GM12878 (cell line): ENCODE results near the gene DPH1. TPM values are rescaled to one million over a fixed set of nuclear protein-coding genes. Genes with fewer than 3 reads are reported as not detected.

Source experiments
- BCL11A ChIP-seq: IDR thresholded peaks from 2 replicates; pipeline ENCODE4 v1.6.1; 2011; ENCODE audit warnings: low read depth, low read length
- BCLAF1 ChIP-seq: fragments of 450-650 bp; IDR thresholded peaks from 2 replicates; pipeline ENCODE4 v1.6.1; 2017; ENCODE audit warnings: antibody characterized with exemption, mild to moderate bottlenecking, moderate library complexity
- BMI1 ChIP-seq: fragments of 450-650 bp; IDR thresholded peaks from 2 replicates; pipeline ENCODE4 v1.6.1; 2016; ENCODE audit warnings: mild to moderate bottlenecking, moderate library complexity, borderline replicate concordance
- CBX3 ChIP-seq: fragments of 200-600 bp; sonication (generic); IDR thresholded peaks from 2 replicates; pipeline ENCODE4 v1.6.1; 2016; ENCODE audit warnings: low read depth, borderline replicate concordance
- HCFC1 ChIP-seq: fragments of 150-350 bp; IDR thresholded peaks from 2 replicates; pipeline ENCODE4 v1.6.1; 2014; ENCODE audit warnings: low read length
- MTA2 ChIP-seq: fragments of 450-650 bp; IDR thresholded peaks from 2 replicates; pipeline ENCODE4 v1.6.1; 2016; ENCODE audit warnings: low read depth, mild to moderate bottlenecking, moderate library complexity
- MXI1 ChIP-seq: fragments of 150-350 bp; IDR thresholded peaks from 2 replicates; pipeline ENCODE4 v1.6.1; 2011; ENCODE audit warnings: low read depth, mild to moderate bottlenecking, inconsistent platforms, low read length, improper control_type of control experiment
- NFXL1 ChIP-seq: fragments of 450-650 bp; IDR thresholded peaks from 2 replicates; pipeline ENCODE4 v1.6.1; 2017; ENCODE audit warnings: antibody characterized with exemption, mild to moderate bottlenecking, borderline replicate concordance
- NFYA ChIP-seq: IDR thresholded peaks from 2 replicates; pipeline ENCODE4 v1.6.1; 2011; ENCODE audit warnings: low read depth, mild to moderate bottlenecking, low read length, improper control_type of control experiment, borderline replicate concordance
- NR2C1 ChIP-seq: fragments of 450-650 bp; IDR thresholded peaks from 2 replicates; pipeline ENCODE4 v1.6.1; 2017; ENCODE audit warnings: antibody characterized with exemption, mild to moderate bottlenecking, moderate library complexity
- RAD51 ChIP-seq: fragments of 450-650 bp; IDR thresholded peaks from 2 replicates; pipeline ENCODE4 v1.6.1; 2016; ENCODE audit warnings: moderate library complexity, mild to moderate bottlenecking, inconsistent platforms
- RB1 ChIP-seq: fragments of 450-650 bp; formaldehyde crosslinking; IDR thresholded peaks from 2 replicates; pipeline ENCODE4 v1.6.1; 2017; ENCODE audit warnings: mild to moderate bottlenecking, borderline replicate concordance
- RCOR1 ChIP-seq: conservative IDR thresholded peaks from 2 replicates; pipeline ENCODE4 v1.6.1; 2012; ENCODE audit warnings: low read depth, low read length, improper control_type of control experiment
- SIN3A ChIP-seq: IDR thresholded peaks from 2 replicates; pipeline ENCODE4 v1.6.1; 2012; ENCODE audit warnings: low read depth, low read length, improper control_type of control experiment
- STAT3 ChIP-seq: IDR thresholded peaks from 2 replicates; pipeline ENCODE4 v1.6.1; 2011; ENCODE audit warnings: low read depth, low read length, improper control_type of control experiment
- TCF3 ChIP-seq: IDR thresholded peaks from 2 replicates; pipeline ENCODE4 v1.6.1; 2012; ENCODE audit warnings: low read depth, mild to moderate bottlenecking, low read length, borderline replicate concordance; ENCODE audit not compliant: insufficient read depth
- WRNIP1 ChIP-seq: IDR thresholded peaks from 2 replicates; pipeline ENCODE4 v1.6.1; 2011; ENCODE audit warnings: low read depth, low read length, improper control_type of control experiment, borderline replicate concordance
- YBX1 ChIP-seq: fragments of 450-650 bp; IDR thresholded peaks from 2 replicates; pipeline ENCODE4 v1.6.1; 2016; ENCODE audit warnings: antibody characterized with exemption
- YY1 ChIP-seq: IDR thresholded peaks from 2 replicates; pipeline ENCODE4 v1.6.1; 2011; ENCODE audit warnings: low read depth, mild to moderate bottlenecking, low read length
- ZBED1 ChIP-seq: IDR thresholded peaks from 2 replicates; pipeline ENCODE4 v1.6.1; 2016; ENCODE audit warnings: borderline replicate concordance
- ZNF207 ChIP-seq: fragments of 450-650 bp; IDR thresholded peaks from 2 replicates; pipeline ENCODE4 v1.6.1; 2014; ENCODE audit warnings: antibody characterized with exemption, mild to moderate bottlenecking, borderline replicate concordance
- ZNF24 ChIP-seq: fragments of 450-650 bp; IDR thresholded peaks from 2 replicates; pipeline ENCODE4 v1.6.1; 2017; ENCODE audit warnings: antibody characterized with exemption, mild to moderate bottlenecking
- ZNF384 ChIP-seq: IDR thresholded peaks from 2 replicates; pipeline ENCODE4 v1.6.1; 2012; ENCODE audit warnings: low read depth, mild to moderate bottlenecking, low read length, improper control_type of control experiment, borderline replicate concordance
- polyA plus RNA-seq, 11 experiments: library from polyadenylated mRNA; depleted of rRNA in 4 of 11; unstranded in 6 of 11; stranded (reverse) in 5 of 11; fragments of >200 nt; fragmentation: Nextera tagmentation in 4 of 11; fragmentation: Illumina TruSeq in 1 of 11; extraction: Ambion mirVana in 4 of 11; extraction: Trizol in 1 of 11; gene quantifications; 1 replicate in 1 of 11; 2 replicates in 10 of 11; pipeline versions ENCODE4 v1.2.1 to v1.2.3, GENCODE V29; 2011 to 2016; ENCODE audit warnings: inconsistent platforms in 2 of 11, missing spikeins in 2 of 11, low read depth in 1 of 11
- total RNA-seq, 4 experiments: library from RNA; depleted of rRNA in 3 of 4; stranded (reverse); fragments of >200 nt in 3 of 4; fragmentation: Illumina TruSeq in 1 of 4; extraction: Trizol in 1 of 4; gene quantifications; 2 replicates each; pipeline versions ENCODE4 v1.2.1 to v1.2.3, GENCODE V29; 2013 to 2021
- TF ChIP-seq, protein P1 (sequence below): fragments of 450-650 bp; formaldehyde crosslinking; IDR thresholded peaks from 2 replicates; pipeline ENCODE4 v1.4.0; 2022; ENCODE audit warnings: mild to moderate bottlenecking, moderate library complexity
- TF ChIP-seq, protein P2 (sequence below): fragments of 150-350 bp; IDR thresholded peaks from 2 replicates; pipeline ENCODE4 v1.6.1; 2014; ENCODE audit warnings: mild to moderate bottlenecking, low read depth, low read length

The DPH1 gene
- total and polyA plus RNA-seq, 10 of the 15 experiments (the other 5 are each of a cell fraction or from before 2014, with no cell fraction given), result 0.29 to 33.6 (median 20.2) TPM

DNA sequence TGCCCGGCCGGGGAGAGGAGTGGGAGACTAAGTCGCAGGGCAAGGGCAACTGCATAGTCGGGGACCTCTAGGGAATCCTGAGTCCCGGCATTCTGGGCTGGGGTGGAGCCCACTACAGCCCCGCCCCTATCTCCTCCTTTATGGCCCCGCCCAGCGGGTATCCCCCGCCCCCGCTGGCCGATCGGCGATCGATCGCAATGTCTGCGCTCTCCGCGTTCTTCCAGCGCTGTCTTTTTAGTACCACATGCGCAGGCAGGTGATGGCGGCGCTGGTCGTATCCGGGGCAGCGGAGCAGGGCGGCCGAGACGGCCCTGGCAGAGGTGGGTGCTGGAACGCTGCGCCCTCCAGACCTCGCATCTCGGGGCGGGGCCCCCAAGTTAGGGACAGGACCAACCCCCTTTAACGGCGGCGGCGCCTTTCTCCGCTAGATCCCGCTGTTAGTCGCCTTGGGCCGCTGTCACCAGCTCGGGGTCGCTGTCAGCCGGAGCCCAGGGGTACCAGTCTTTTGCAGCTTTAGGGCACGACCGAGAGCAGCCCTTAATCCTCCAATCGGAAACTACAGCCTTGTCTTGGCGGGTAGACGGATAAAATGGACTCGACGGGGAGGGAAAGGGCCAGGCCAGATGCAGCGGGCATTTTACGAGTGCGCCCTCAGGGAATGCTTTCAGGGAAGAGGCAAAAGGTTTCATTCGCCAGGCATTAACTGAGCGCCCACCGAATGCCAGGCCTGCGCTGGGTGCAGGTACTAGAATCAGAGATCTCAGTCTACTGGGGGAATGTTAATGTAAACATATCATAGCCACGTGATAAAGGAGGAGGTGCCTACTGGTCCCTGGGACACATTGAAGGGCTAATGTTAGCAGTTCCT lies at the start of gene DPH1 (continued):
- TF ChIP-seq RB1, result peak; percentile 56; the same call in 1 of the 2 replicates
- peak; percentile 97 for TF ChIP-seq YY1
- TF ChIP-seq, protein P1, sequence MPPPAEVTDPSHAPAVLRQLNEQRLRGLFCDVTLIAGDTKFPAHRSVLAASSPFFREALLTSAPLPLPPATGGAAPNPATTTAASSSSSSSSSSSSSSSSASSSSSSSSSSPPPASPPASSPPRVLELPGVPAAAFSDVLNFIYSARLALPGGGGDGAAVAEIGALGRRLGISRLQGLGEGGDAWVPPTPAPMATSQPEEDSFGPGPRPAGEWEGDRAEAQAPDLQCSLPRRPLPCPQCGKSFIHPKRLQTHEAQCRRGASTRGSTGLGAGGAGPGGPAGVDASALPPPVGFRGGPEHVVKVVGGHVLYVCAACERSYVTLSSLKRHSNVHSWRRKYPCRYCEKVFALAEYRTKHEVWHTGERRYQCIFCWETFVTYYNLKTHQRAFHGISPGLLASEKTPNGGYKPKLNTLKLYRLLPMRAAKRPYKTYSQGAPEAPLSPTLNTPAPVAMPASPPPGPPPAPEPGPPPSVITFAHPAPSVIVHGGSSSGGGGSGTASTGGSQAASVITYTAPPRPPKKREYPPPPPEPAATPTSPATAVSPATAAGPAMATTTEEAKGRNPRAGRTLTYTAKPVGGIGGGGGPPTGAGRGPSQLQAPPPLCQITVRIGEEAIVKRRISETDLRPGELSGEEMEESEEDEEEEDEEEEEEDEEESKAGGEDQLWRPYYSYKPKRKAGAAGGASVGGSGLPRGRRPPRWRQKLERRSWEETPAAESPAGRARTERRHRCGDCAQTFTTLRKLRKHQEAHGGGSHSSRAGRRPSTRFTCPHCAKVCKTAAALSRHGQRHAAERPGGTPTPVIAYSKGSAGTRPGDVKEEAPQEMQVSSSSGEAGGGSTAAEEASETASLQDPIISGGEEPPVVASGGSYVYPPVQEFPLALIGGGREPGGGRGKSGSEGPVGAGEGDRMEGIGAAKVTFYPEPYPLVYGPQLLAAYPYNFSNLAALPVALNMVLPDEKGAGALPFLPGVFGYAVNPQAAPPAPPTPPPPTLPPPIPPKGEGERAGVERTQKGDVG (CRISPR knock-in tag), result no peak
- TF ChIP-seq, protein P2, sequence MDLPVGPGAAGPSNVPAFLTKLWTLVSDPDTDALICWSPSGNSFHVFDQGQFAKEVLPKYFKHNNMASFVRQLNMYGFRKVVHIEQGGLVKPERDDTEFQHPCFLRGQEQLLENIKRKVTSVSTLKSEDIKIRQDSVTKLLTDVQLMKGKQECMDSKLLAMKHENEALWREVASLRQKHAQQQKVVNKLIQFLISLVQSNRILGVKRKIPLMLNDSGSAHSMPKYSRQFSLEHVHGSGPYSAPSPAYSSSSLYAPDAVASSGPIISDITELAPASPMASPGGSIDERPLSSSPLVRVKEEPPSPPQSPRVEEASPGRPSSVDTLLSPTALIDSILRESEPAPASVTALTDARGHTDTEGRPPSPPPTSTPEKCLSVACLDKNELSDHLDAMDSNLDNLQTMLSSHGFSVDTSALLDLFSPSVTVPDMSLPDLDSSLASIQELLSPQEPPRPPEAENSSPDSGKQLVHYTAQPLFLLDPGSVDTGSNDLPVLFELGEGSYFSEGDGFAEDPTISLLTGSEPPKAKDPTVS, result no peak
- TF ChIP-seq WRNIP1, result no peak
- TF ChIP-seq NFXL1, result no peak
- peak; percentile 99 for TF ChIP-seq MXI1
- no peak for TF ChIP-seq BCL11A
- TF ChIP-seq CBX3, result no peak
- TF ChIP-seq ZNF384, result no peak
- peak; percentile 91 for TF ChIP-seq RAD51
- peak; percentile 64; the same call in 1 of the 2 replicates for TF ChIP-seq NR2C1
- TF ChIP-seq HCFC1, result peak; percentile 86
- no peak for TF ChIP-seq ZBED1
- no peak for TF ChIP-seq NFYA
- no peak for TF ChIP-seq MTA2
- TF ChIP-seq YBX1, result no peak
- 0 out of 2 replicates have a peak, but pooled peaks have one; percentile 76 for TF ChIP-seq ZNF207
- TF ChIP-seq BCLAF1, result no peak
- TF ChIP-seq RCOR1, result no peak
- TF ChIP-seq ZNF24, result no peak
- no peak for TF ChIP-seq STAT3
- TF ChIP-seq SIN3A, result peak; percentile 99
- TF ChIP-seq BMI1, result no peak
- peak; percentile 56; the same call in 1 of the 2 replicates for TF ChIP-seq TCF3
